Suppressor macrophage treated with lipopolysaccharide for 4 hours (primary cell): ENCODE results near the gene ADGRB2.
A peak's percentile ranks its signal among the peaks of the same experiment; 100 is the strongest.

Source experiments
- DNase-seq: peaks from one replicate; pipeline ENCODE4 v3.0.0-alpha.2; 2020

The ADGRB2 gene

DNA sequence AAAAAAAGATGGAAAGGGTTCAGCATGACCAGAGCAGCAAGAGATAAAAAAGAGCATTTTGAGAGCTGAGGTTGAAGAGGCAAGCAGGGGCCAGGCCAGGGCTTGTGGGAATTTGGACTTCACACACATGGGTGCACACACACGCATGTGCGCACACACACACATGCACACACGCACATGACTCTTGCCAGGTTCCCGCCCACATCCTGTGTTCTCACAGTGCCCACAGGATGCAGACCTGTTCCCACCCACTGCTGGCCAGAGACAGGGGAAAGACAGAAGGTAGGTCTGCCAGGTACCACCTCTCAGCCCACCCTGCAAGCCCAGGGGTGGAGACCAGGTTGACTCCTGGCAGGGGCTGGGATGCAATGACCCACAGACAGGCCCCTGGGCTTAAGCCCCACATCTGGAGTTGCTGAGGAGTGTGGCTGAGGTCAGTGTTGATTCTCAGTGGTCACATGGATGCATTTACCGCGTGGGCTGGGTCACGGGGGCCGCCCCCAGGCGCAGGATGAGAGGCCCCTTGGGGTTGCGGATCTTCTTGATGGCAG, 64.7 kb downstream of the ADGRB2 start:
- no peak for DNase-seq

DNA sequence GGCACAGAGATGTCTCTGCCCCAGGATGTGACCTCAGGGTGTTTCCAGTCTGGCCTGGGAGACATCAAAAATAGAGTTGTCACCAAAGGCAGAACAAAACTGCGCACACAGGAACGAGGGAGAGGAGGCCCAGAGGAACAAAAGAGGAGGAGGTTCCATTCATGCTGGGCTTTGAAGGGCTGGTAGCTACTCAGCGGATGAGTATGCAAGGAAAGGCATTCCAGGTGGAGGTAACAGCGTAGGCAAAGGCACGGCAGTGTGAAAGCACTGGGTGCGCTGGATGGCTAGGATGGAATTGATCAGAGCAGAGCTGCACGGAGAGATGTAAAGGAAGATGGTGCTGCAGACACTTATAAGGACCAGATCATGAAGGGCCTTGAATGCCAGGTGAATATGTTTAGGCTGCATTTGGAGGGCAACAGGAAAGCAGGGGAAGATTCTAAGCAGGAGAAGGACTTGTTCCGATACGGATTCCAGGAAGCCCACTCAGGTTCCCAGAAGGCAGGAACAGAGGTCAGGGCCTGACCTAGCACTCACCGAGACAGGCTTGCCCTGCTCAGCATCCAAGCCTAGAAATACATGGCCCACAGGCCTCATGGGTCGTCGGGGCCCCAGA, 66.7 kb downstream of the ADGRB2 start:
- DNase-seq, result no peak

DNA sequence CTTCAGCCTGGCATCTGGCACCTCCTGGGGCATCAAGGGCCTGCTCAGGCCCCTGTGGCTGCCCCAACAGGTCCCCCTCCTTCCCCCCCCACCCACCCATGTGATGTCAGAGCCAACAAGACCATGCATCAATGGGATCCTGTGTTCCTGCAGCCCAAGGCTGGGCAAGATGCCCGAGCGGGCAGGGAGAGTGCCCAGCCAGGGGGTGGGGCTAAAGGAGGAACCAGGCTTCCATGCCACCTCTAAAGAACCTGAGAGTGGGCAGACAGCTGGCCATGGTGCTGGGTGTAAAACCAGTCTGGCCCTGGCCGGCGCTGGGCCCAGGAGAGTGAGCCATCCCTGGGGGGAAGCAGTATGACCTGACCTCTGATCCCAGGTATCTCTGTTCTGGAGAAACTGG, 67.9 kb downstream of the ADGRB2 start:
- DNase-seq, result no peak

DNA sequence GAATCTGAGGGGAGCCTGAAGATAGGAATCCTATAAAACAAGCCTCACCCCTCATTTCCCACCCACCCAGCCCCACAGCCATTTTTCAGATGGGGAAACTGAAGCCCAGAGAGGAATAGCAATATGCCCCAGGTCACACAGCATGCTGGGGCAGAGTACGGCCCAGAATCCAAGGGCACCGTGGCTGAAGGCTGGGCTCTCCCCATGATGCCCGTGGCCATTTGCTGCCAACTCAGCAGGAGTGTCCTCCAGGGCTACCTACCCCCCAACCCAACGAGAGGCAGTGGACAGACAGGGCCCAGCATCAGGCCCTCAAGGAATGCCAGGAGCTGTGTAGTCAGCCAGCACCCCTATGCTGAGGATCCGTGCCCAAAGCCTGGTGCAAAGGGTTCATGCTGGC, 68.8 kb downstream of the ADGRB2 start:
- DNase-seq, result no peak

DNA sequence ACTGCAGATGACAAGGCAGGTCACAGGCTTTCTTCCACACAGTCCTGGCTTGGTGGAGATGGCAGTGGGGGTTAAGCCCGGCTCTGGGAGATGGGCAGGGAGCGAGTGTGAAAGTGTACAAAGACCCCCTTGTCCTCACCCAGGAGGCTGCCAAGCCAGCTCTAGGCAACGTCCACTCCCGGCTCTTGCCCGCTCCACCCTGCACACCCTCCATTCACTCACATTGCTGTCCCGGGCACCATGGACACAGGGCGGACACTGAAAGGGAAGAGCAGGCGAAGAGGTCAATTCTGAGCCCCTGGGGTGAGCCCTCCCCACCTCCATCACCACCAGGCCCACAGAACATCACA, 69.2 kb downstream of the ADGRB2 start:
- no peak for DNase-seq

DNA sequence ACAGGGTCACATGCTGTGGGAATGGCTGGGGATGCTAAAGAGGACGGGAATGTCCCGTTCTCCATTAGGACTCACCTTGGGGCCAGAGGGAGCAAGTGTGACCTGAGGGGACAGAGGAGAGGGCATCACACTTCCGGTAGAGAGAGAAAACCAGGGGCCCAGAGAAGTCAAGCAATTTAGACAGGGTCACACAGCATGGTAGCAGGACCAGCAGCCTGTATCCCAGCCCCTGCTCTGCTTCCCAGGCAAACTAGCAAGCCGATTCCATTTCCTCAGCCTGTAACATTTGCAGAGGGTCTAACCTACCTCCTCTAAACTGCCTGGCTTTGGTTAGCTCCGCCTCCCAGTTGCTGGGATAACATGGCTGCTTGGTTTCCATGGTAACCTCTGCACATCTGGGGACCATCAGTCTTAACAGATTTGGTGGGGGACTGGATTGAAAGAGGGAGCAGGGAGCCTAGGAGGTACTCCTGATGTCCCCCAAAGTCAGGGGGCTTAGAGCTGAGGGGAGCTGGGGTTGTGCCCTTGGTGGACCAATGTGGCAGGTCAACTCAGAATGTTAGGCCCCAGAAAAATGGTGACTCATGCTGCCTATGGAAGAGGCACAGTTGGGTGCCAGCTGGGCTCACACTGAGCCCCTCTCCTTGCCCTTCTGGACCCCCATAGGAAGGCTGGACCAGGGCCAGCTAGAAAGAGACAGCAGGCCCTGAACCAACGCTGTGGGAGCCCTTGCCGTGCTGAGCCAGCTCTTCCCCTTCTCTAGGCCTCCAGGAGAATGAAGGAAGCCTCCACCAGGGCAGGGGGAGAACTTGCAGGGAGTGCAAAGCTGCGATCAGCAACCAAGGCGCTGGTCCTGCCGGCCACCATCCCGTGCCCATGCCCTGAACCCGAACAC, 69.8 kb downstream of the ADGRB2 start:
- no peak for DNase-seq

DNA sequence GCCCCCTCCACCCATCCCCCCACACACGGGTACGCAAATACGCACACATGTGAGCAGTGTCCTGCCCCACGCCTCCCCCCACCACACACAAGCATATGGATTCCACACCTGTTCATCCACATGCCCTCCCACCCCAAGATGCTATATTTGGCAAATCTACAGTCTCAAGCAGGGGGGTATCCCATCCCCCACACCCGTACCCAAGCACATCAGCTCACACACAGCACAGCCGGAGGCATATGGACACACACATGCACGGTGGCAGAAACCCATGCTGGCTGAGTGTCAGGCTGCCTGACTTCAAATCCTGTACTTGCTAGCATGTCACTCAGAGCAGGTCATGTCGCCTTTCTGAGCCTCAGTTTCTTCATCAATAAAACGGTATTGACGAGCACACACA, 70.9 kb downstream of the ADGRB2 start:
- DNase-seq, result no peak

DNA sequence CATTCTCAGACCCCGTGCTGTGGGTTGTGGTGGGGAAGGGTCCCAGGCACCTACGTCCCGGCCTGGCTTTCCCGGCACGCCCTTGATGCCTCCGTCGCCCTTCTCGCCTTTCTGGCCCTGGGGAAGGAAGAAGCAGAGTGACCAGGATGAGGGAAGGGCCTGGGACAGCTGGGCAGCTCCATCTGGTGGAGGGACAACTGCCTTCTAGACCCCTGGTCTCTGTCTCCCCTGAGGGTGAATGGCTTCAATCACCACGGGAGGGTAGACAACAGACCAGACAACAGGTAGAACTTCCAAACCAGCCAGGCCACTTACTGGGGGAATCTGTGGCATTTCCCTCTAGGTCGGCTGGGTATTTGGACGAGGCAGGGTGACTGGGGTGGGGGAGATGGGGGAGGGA, 72.2 kb downstream of the ADGRB2 start:
- no peak for DNase-seq

DNA sequence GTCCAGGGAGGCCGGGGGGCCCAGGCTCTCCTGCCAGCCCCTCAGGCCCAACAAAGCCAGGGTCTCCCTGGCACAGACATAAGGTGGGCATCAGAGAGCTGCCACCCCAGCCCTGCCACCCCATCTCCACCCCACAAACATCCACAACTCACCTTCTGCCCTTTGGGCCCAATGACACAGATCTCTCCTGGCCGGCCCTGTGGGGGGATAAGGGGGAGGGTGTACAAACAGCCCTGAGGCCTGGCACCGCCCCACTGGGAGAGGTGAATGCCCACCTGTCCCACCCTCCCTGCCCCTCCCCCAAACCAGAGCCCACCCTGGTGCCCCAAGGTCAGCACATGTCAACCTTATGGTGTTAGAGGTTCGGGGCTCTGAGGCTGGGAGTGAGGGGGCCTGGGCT, 72.7 kb downstream of the ADGRB2 start:
- DNase-seq, result no peak

DNA sequence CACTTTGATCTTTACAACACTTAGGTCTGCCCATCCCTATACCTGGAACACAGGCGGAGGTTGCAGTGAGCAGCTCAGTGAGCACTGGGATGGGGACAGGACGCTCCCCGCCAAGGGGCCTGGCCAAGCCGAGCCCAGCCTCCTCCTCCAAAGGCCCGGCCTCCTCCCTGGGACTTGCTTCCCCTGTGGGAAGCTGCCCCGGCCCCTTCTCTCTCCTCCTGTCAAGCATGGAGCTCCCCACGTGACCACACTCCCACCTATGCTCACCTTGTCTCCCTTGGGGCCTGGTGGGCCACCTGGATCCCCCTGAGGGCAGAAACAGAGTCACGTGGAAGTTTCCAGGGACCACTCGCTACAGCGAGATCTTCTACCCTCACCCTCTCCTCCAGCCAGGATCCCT, 73.2 kb downstream of the ADGRB2 start:
- DNase-seq, result no peak

DNA sequence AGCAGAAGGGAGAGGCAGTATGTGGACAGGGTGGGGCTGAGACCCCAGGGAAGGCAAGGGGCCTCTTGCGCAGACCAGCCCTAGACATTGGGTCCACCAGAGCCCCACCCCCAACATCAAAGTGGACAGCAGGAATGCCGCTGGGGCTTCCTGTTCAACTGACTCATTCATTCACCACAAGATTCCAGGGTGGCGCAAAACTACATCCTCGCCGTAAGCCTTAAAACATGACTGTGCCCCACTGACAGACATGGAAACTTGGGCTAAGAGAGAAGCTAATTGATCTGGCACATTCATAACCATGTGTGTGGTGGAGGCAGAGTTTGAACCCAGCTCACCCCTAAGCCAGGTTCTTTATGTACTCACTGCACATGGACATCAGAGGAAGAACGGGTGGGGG, 74.3 kb downstream of the ADGRB2 start:
- peak; percentile 49 for DNase-seq

DNA sequence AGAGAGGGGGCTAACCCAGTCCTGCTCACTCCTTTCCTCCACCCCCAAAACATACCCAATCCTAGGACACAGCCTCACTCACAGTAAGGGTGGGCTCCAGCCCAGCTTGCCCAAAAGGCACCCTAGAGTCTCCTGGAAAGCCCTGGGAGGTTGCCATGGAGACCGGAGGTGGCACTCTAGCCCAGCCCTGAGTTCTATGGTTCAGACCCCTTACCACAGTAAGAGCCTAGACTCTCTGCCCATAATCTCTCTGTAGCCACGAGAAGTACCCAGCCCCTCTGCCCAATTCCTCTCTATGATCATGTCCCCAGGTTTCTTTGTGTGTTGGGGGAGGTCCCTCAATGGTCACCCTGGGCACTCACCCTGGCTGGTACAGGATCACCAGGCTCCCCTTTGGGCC, 74.8 kb downstream of the ADGRB2 start:
- DNase-seq, result no peak

DNA sequence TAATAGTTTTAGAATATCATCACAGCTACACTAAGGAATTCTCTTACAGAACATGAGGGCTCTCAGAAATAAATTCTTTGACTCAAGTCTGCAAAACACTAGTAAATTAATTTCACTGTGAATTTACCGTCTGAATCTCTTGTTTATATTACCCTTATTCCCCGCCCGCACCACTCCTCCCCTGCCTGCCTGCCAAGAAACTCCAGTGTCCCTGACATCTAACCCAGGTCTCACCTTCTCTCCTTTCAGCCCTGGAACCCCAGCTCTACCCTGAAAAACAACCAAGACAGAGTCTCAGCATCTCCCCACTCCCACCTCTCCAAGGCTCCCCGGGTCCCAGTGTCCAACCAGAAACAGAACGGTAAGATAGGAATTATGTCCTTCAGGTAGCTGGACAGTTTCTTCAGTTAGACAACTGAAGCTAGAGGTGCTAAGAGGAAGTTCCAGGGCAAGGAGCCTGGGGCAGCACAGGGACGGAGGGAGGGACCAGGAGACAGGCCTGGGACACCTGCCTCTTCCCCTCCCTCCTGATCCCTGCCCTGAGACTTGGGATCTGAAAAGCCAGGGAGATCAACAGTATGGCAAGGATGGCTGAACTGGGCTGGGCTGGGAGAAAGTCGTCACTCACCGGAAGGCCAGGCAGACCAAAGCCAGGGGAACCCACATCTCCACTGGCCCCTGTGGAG, 75.8 kb downstream of the ADGRB2 start:
- DNase-seq, result no peak

DNA sequence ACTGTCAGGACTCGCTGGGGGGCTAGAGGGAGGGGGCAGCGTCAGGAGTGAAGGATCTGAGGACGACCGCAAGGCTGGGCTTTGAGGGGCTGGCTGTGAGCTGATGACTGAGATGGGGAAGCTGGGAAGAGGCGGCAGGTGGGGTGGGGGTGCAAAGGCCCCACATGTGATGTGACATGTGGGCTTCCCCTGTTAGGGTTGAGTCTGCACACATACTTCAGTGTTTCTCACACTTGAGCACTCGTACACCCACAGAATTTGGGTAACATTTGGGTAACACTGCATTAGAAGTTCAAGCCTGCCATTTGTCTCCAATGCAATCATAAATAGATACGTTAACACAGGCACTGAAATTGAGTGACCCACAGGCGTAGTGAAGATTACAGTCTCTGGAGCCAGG, 76.5 kb downstream of the ADGRB2 start:
- no peak for DNase-seq

DNA sequence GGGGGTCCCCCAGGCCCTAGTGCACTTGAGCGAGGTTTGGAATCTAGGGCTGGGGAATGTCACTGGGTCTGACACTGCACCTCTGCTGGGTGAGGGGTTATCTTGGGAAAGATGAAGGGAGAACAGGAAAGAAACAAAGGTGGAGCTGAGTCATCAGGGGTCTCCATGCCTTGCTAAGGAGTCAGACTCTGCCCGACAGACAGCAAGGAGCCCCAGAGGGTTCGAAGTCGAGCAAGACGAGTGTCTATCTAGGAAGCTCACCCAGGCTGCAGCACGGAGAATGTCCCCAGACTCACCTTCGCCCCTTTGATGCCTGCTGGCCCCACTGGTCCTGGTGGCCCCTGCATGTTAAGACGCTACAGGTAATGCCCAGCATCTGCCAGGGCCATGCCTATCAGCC, 78.3 kb downstream of the ADGRB2 start:
- DNase-seq, result no peak

DNA sequence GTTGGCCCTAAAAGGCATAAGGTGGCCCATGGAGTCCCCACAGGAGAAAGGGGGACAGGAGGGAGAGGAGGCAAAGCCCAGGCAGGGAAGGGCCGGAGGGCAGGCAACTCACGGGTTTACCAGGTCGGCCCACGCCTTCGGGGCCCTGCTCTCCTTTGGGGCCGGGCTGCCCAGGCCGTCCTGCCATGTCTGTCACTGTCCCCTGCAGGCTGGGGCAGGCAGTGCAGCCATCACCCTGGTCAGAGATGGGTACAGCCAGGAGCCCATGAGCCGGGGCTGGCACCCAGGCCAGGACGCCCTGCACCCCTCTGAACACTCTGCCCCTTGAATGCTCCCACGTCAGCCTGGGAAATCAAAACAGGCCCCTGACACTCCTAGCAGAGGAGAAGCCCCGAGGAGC, 80.1 kb downstream of the ADGRB2 start:
- DNase-seq, result peak; percentile 39

DNA sequence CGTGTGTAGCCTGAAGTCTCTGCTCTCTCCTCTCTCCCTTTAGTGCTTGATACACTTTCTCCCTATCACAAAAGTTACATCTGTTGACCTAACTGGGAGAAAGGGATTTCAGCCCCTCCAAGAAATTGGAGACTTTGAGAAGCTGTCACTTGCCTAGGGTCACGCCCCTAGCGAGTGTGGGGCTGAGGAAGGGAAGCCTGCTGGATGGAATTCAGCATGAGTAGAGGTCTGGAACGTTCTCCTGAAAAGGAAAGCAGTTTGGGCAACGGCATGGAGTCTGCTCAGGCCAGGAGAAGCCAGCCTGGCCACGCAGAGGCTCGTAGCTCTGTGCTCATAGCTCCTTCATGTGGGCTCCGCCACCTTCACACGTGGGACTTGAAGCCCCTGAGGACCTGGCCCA, 82.7 kb downstream of the ADGRB2 start:
- DNase-seq, result no peak

DNA sequence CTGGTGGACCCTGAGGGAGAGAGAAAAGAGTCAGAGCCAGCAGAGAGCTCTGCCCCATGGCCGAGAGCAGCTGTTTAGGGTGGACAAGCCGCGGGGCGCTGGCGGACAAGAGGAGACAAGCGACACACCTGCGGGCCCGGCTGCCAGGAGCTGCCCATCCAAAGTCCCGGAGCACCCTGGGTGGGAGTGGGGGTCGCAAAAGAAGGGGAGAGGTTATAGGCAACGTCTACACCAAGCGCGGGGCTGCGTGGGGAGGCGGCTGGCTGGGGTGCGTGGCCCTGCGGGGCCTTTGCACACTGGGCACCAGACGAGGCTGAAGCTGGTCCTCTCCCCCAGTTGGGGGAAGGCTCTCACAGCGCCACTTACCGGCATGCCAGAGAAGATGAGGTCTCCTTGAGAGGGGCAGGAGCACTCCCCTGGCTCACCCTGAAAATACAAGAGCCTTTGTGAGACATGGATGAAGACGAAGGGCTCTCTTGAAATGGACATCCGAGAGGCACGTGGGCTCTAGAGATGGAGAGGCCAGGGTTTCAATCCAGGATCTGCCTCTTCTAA, 84.4 kb downstream of the ADGRB2 start:
- no peak for DNase-seq

DNA sequence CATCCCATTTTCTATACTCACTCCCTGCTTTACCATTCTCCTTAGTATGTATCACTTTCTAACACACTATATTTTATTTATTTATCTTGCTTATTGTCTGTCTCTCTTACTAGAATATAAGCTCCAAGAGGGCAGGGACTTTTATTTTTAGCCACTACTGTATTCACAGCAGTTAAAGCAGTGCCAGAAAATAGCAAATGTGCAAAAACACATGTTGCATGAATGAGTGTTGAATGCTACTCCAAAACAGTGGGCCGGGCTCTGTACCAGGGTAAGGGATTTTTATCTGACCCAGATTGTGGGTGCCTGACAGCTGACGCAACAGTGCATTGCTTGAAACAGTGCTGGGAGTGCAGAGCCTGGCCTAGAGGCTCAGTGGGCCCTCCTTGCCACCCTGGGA, 85.0 kb downstream of the ADGRB2 start:
- no peak for DNase-seq

DNA sequence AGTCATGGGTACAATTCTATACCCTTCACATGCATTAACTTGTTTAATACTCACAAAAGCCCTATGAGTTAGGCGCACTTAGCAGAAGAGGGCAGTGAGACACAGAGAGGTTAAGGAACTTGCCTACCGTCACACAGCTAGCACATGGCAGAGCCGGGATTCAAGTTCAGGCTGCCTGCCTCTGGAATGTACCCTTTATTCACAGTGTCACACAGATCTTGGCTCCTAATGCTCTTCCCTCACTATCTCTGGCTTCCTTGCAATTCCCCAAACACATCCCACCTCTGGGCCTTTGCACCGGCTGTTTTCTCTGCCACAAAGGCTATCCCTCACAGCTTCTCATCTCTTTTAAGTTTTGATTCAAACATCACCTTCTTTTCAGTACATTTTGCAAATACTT, 85.5 kb downstream of the ADGRB2 start:
- DNase-seq, result no peak

DNA sequence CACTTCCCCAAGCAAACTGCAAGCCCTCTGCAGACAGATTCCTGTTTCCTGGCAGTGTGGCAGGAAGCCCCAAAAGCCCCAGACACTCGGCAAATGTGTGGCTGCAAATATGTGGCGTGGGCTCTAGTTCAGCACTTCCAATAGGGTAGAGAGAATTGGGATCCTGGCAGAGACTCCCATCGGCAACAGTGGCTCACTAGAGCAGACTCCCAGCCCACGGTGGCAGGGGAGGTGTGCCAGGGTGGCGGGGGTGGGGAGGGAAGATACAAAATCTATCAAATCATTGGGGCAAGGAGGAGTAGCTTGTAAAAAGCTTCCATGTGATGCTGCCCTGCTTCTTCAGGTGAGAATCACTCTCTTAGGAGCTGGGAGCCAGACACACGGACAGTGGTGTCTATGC, 86.2 kb downstream of the ADGRB2 start:
- DNase-seq, result no peak

DNA sequence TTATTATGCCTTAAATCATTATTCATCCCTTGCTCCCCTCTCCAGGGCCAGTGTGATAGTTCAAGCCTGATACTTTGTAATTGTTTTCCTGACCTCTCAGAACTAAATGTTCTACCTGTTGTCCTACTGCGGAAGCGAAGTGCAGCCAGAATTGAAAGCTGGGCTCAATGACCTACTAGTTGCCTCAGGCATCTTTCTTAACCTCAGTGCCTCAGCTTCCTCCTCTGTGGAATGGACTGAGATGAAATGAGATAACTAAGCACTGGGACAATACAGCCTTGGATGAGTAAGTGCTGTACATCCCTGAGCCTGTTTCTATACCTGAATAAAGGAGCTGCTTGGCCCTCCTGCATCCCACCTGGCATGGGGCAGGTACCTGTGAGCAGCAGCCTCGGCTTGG, 86.7 kb downstream of the ADGRB2 start:
- DNase-seq, result no peak
